Stimulated activated CD8-positive, alpha-beta memory T cell treated with anti-CD3 and anti-CD28 coated beads, Interleukin-4, amount 100 ng/mL, for 24 hours (primary cell): ENCODE measurements around the gene MTTP.
"Not testable (repeated sequence)": the region's sequence is repeated elsewhere in the genome, so short reads cannot be mapped to it uniquely, and the experiment has no call there.

ENCODE experiments used
- DNase-seq: peaks from one replicate; pipeline ENCODE4 v3.0.0-alpha.2; 2020; ENCODE audit warnings: low read depth

MTTP gene

GRCh38 chr4:99574530-99575324, at the start of gene MTTP:
Gene MTTP, plus strand, starts transcription at chr4:99574824. Its CDS starts 86 bp downstream, at chr4:99574910.
- no peak for DNase-seq

- DNase-seq: no peak
Observed at GRCh38 chr4:99529228-99529627, 45.4 kb upstream of the MTTP start.

GRCh38 chr4:99529956-99530355, 44.7 kb upstream of the MTTP start:
- DNase-seq: no peak

- DNase-seq: not testable (repeated sequence)
Observed at GRCh38 chr4:99534699-99535098, 39.9 kb upstream of the MTTP start.

- no peak for DNase-seq
Observed at GRCh38 chr4:99536271-99536670, 38.4 kb upstream of the MTTP start.

GRCh38 chr4:99536848-99537247, 37.8 kb upstream of the MTTP start:
- no peak for DNase-seq

GRCh38 chr4:99537674-99538073, 37.0 kb upstream of the MTTP start:
- no peak for DNase-seq

GRCh38 chr4:99540277-99540939, 34.2 kb upstream of the MTTP start:
- DNase-seq: no peak

- no peak for DNase-seq
Observed at GRCh38 chr4:99552872-99553271, 21.8 kb upstream of the MTTP start.

- DNase-seq: peak; percentile 94
Observed at GRCh38 chr4:99563310-99564186, 11.1 kb upstream of the MTTP start, which contains the start of gene TRMT10A. Gene TRMT10A, minus strand, starts transcription at chr4:99564039. Its CDS starts 4,701 bp downstream, at chr4:99559338.

GRCh38 chr4:99564921-99565320, 9.7 kb upstream of the MTTP start:
- DNase-seq: no peak

- DNase-seq: no peak
Observed at GRCh38 chr4:99571883-99572282, 2.7 kb upstream of the MTTP start.

GRCh38 chr4:99572527-99573240, 1.9 kb upstream of the MTTP start:
- DNase-seq: no peak

GRCh38 chr4:99573735-99574368, 772 bp upstream of the MTTP start:
- no peak for DNase-seq

- no peak for DNase-seq
Observed at GRCh38 chr4:99578714-99579113, 4.1 kb downstream of the MTTP start.

GRCh38 chr4:99585516-99585915, 10.9 kb downstream of the MTTP start:
- DNase-seq: no peak

GRCh38 chr4:99586322-99586721, 11.7 kb downstream of the MTTP start:
- DNase-seq: no peak

- DNase-seq: no peak
Observed at GRCh38 chr4:99586797-99587196, 12.2 kb downstream of the MTTP start.

- no peak for DNase-seq
Observed at GRCh38 chr4:99587309-99587708, 12.7 kb downstream of the MTTP start.

GRCh38 chr4:99587803-99588202, 13.2 kb downstream of the MTTP start:
- DNase-seq: no peak

- DNase-seq: no peak
Observed at GRCh38 chr4:99591757-99592156, 17.1 kb downstream of the MTTP start.
